IMR-90 (cell line): ENCODE results near the gene COX10. TPM values are rescaled to one million over a fixed set of nuclear protein-coding genes. Genes with fewer than 3 reads are reported as not detected.

ENCODE experiments used
- ATAC-seq: fragments of 200-7000 bp; cut with Tn5 transposase; 2 replicates; pipeline ENCODE4 v1.9.1; 2020; ENCODE audit warnings: low read depth, mild to moderate bottlenecking, moderate library complexity
- BruUV-seq: library from RNA; stranded (reverse); fragments of 400-500 nt; replicated peaks from 2 replicates; lab custom pipeline; 2021; lab: Mats Ljungman, UMichigan
- CTCF ChIA-PET: fragments of 300-600 bp; formaldehyde crosslinking; extraction: SDS; loops from one replicate; lab custom pipeline; 2021; ENCODE audit warnings: antibody characterized with exemption; lab: Yijun Ruan, JAX
- POLR2A ChIA-PET: fragments of 300-600 bp; sonication (Branson Sonifier 250); formaldehyde crosslinking; loops from one replicate; lab custom pipeline; 2022; ENCODE audit warnings: antibody characterized with exemption; ENCODE audit not compliant: unreplicated experiment; lab: Charles Lee
- DNase-seq: peaks from one replicate; pipeline ENCODE4 v3.0.0; 2013
- H2AFZ ChIP-seq: replicated peaks from 2 replicates; pipeline ENCODE3; 2013; ENCODE audit warnings: low read length, mild to moderate bottlenecking; ENCODE audit not compliant: poor library complexity
- H2AK5ac ChIP-seq: 2 replicates; pipeline ENCODE4 v1.6.1; 2013; ENCODE audit warnings: low read depth, low read length, inconsistent platforms
- H2AK9ac ChIP-seq: replicated peaks from 2 replicates; pipeline ENCODE3; 2013; ENCODE audit warnings: mild to moderate bottlenecking, low read depth, low read length, moderate library complexity; ENCODE audit not compliant: poor library complexity
- H2BK120ac ChIP-seq: 2 replicates; pipeline ENCODE4 v1.6.1; 2013; ENCODE audit warnings: low read depth, low read length, inconsistent platforms
- H2BK15ac ChIP-seq: 3 replicates; pipeline ENCODE4 v1.6.1; 2013; ENCODE audit warnings: low read depth, low read length, inconsistent platforms
- H2BK20ac ChIP-seq: 2 replicates; pipeline ENCODE4 v1.6.1; 2013; ENCODE audit warnings: low read depth, mild to moderate bottlenecking, inconsistent platforms, low read length, moderate library complexity
- H2BK5ac ChIP-seq: 2 replicates; pipeline ENCODE4 v1.6.1; 2013; ENCODE audit warnings: mild to moderate bottlenecking, low read depth, low read length, inconsistent platforms; ENCODE audit not compliant: poor library complexity, severe bottlenecking
- H3K14ac ChIP-seq: replicated peaks from 2 replicates; pipeline ENCODE4 v1.6.1; 2013; ENCODE audit warnings: low read depth, low read length, inconsistent platforms
- H3K18ac ChIP-seq: 2 replicates; pipeline ENCODE4 v1.6.1; 2013; ENCODE audit warnings: low read depth, low read length, control low read depth
- H3K23ac ChIP-seq: 2 replicates; pipeline ENCODE4 v1.6.1; 2013; ENCODE audit warnings: low read depth, low read length, inconsistent platforms
- H3K27ac ChIP-seq: 2 replicates; pipeline ENCODE4 v1.5.1; 2013; ENCODE audit warnings: mild to moderate bottlenecking, control low read depth, low read length; ENCODE audit not compliant: insufficient read depth
- H3K27me3 ChIP-seq: 2 replicates; pipeline ENCODE4 v1.6.1; 2013; ENCODE audit warnings: low read length; ENCODE audit not compliant: control insufficient read depth, insufficient read depth
- H3K36me3 ChIP-seq: 2 replicates; pipeline ENCODE4 v1.6.1; 2013; ENCODE audit warnings: low read length, mixed read lengths; ENCODE audit not compliant: control insufficient read depth, insufficient read depth
- H3K4ac ChIP-seq: 2 replicates; pipeline ENCODE4 v1.6.1; 2013; ENCODE audit warnings: low read depth, low read length, inconsistent platforms
- H3K4me1 ChIP-seq: 2 replicates; pipeline ENCODE4 v1.6.1; 2013; ENCODE audit warnings: low read length, mixed read lengths; ENCODE audit not compliant: control insufficient read depth, insufficient read depth
- H3K4me2 ChIP-seq: 2 replicates; pipeline ENCODE4 v1.6.1; 2013; ENCODE audit warnings: low read depth, mild to moderate bottlenecking, control low read depth, low read length, moderate library complexity
- H3K4me3 ChIP-seq: 2 replicates; pipeline ENCODE4 v1.5.1; 2013; ENCODE audit warnings: low read depth, mild to moderate bottlenecking, control low read depth, low read length, moderate library complexity; ENCODE audit not compliant: insufficient read depth
- H3K56ac ChIP-seq: 2 replicates; pipeline ENCODE4 v1.6.1; 2013; ENCODE audit warnings: low read length, inconsistent platforms; ENCODE audit not compliant: insufficient read depth; ENCODE audit errors: extremely low read depth
- H3K79me1 ChIP-seq, 2 experiments: 2 replicates each; pipeline ENCODE4 v1.6.1; 2013; ENCODE audit warnings: low read length in 2 of 2, inconsistent platforms in 1 of 2, low read depth in 1 of 2
- H3K9ac ChIP-seq: 2 replicates; pipeline ENCODE4 v1.6.1; 2013; ENCODE audit warnings: low read depth, low read length, control low read depth
- H3K9me1 ChIP-seq: 2 replicates; pipeline ENCODE4 v1.6.1; 2013; ENCODE audit warnings: low read length, inconsistent platforms; ENCODE audit not compliant: insufficient read depth
- H3K9me3 ChIP-seq: 2 replicates; pipeline ENCODE4 v1.6.1; 2013; ENCODE audit warnings: low read length; ENCODE audit not compliant: control insufficient read depth, insufficient read depth
- H4K20me1 ChIP-seq: 2 replicates; pipeline ENCODE4 v1.6.1; 2013; ENCODE audit warnings: low read length, inconsistent platforms; ENCODE audit not compliant: insufficient read depth
- H4K5ac ChIP-seq: 2 replicates; pipeline ENCODE4 v1.6.1; 2013; ENCODE audit warnings: mild to moderate bottlenecking, low read depth, low read length, control low read depth
- H4K8ac ChIP-seq, 2 experiments: 2 replicates each; pipeline ENCODE4 v1.6.1; 2013; ENCODE audit warnings: low read depth in 2 of 2, low read length in 2 of 2, control low read depth in 1 of 2, inconsistent platforms in 1 of 2
- H4K91ac ChIP-seq: 2 replicates; pipeline ENCODE4 v1.6.1; 2013; ENCODE audit warnings: low read depth, low read length, inconsistent platforms; ENCODE audit not compliant: insufficient read depth
- MAZ ChIP-seq: IDR thresholded peaks from 2 replicates; pipeline ENCODE4 v1.6.1; 2012; ENCODE audit warnings: low read depth, mild to moderate bottlenecking, low read length, improper control_type of control experiment, moderate library complexity, borderline replicate concordance
- RCOR1 ChIP-seq: IDR thresholded peaks from 2 replicates; pipeline ENCODE4 v1.6.1; 2012; ENCODE audit warnings: mild to moderate bottlenecking, low read length, improper control_type of control experiment; ENCODE audit not compliant: insufficient replicate concordance
- WGBS, 2 experiments: methylation state at CpG; one replicate each; pipeline versions ENCODE4 v1.1.5 to v1.1.7; 2013; ENCODE audit warnings: missing lambda C conversion rate in 2 of 2; ENCODE audit not compliant: insufficient read length in 1 of 2; ENCODE audit errors: extremely low coverage in 2 of 2; 5-methylcytosine and 5-hydroxymethylcytosine counted together
- dilution Hi-C: fragments of 300-500 bp; cut with HindIII; formaldehyde crosslinking; loops from one replicate; pipeline ENCODE4 v1.14.3; 2018; ENCODE audit warnings: low sequenced_read_pairs; ENCODE audit not compliant: unreplicated experiment
- in situ Hi-C: fragments of 300-500 bp; cut with MboI; formaldehyde crosslinking; loops from 3 replicates; pipeline ENCODE4 v1.14.3; 2019; ENCODE audit warnings: low sequenced_read_pairs, inconsistent platforms, mixed read lengths
- intact Hi-C: fragments of 100-400 bp; cut with micrococcal nuclease; formaldehyde crosslinking; loops from 2 replicates; pipeline ENCODE4 v1.10.0; 2022
- polyA plus RNA-seq, 3 experiments: library from polyadenylated mRNA; depleted of rRNA; stranded (reverse); fragments of >200 nt; gene quantifications; 2 replicates each; pipeline ENCODE4 v1.2.3, GENCODE V29; 2012; ENCODE audit warnings: low replicate concordance in 1 of 3
- total RNA-seq: library from RNA; depleted of rRNA; stranded (reverse); fragments of >200 nt; gene quantifications from 2 replicates; pipeline ENCODE4 v1.2.3, GENCODE V29; 2012

The COX10 gene
- total and polyA plus RNA-seq, 2 of the 4 experiments (the other 2 are of a cell fraction) = 15.4 to 16.1 TPM

GRCh38 chr17:14197057-14197456 is 127.8 kb downstream of the COX10 start:
- Histone ChIP-seq H4K91ac (no peak overlapping the region), H3K27ac (no peak overlapping the region), H3K14ac (no peak overlapping the region), H3K56ac (no peak overlapping the region), H3K9me3 (no peaks in the 10 kb centered on the region), H3K4ac (no peak overlapping the region), H4K20me1 (no peaks in the 10 kb centered on the region), H4K5ac (no peak overlapping the region), H3K36me3 (peaks cover 5% of the 10 kb centered on the region), H3K9me1 (peaks cover 5% of the 10 kb centered on the region; the same call in 1 of the 2 replicates), H3K18ac (no peak overlapping the region), H3K27me3 (no peaks in the 10 kb centered on the region), H3K4me1 (no peaks in the 10 kb centered on the region), H2AK9ac (no peak overlapping the region), H2AK5ac (no peak overlapping the region), H3K4me3 (no peak overlapping the region), H3K4me2 (no peak overlapping the region), H2AFZ (no peak overlapping the region), H2BK20ac (no peak overlapping the region), H2BK15ac (no peak overlapping the region), H3K9ac (no peak overlapping the region), H4K8ac (no peak overlapping the region), H3K79me1 (no peaks in the 10 kb centered on the region), H2BK5ac (no peak overlapping the region), H2BK120ac (no peak overlapping the region), H3K23ac (no peak overlapping the region)
- dilution Hi-C loops = no loop called here
- no peak for DNase-seq
- BruUV-seq = no TSS peak
- intact Hi-C loops = no loop called here
- in situ Hi-C loops = no loop called here
- ATAC-seq = no peak
- POLR2A ChIA-PET = no interaction called here
- CTCF ChIA-PET = no interaction called here
- no peak for TF ChIP-seq RCOR1
- no peak for TF ChIP-seq MAZ
- no CpG with 5 or more reads among the region's 2 CpGs for WGBS, 2 experiments
